Activated T-cell treated with anti-CD3 and anti-CD28 coated beads, Interleukin-2, amount 50 U/mL, for 24 hours (primary cell): ENCODE measurements around the gene CXorf51B.
"Not testable (repeated sequence)": the region's sequence is repeated elsewhere in the genome, so short reads cannot be mapped to it uniquely, and the experiment has no call there.

Experiments used
- DNase-seq: peaks from one replicate; pipeline ENCODE4 v3.0.0-alpha.2; 2020
- H3K27ac Mint-ChIP-seq: 2 replicates; pipeline ENCODE4 v1.8.0; 2020; ENCODE audit warnings: mild to moderate bottlenecking, mixed read lengths
- H3K27me3 Mint-ChIP-seq: 2 replicates; pipeline ENCODE4 v1.8.0; 2020; ENCODE audit warnings: mixed read lengths
- H3K36me3 Mint-ChIP-seq: 2 replicates; pipeline ENCODE4 v1.8.0; 2020; ENCODE audit warnings: low read depth, mixed read lengths
- H3K4me1 Mint-ChIP-seq: 2 replicates; pipeline ENCODE4 v1.8.0; 2020; ENCODE audit warnings: low read depth, mixed read lengths
- H3K4me3 Mint-ChIP-seq: 2 replicates; pipeline ENCODE4 v1.8.0; 2020; ENCODE audit warnings: mild to moderate bottlenecking, moderate library complexity, mixed read lengths
- H3K9me3 Mint-ChIP-seq: 2 replicates; pipeline ENCODE4 v1.8.0; 2020; ENCODE audit warnings: mixed read lengths

The CXorf51B gene

DNA sequence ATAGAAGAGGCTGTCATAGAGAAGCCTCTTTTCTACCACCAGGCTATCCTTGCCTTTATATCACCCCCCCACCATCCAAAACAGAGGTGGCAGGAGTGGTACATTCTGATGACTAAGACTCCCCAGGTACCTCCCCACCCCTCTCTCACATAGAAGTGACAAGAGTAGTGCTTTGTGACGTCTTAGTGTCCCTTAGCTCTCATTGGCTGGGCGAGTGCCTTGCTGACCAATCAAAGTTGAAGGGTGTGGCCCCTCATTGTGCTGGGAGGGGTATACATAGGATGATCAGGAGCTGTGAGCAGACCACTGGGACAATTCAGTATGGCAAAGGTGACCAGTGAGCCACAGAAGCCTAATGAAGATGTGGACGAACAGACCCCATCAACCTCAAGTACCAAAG is at the start of gene CXorf51B:
Gene CXorf51B, plus strand, starts transcription at position 301 of the 400 bp plus-strand sequence. Its CDS starts 21 bp downstream, at position 322.
- not testable (repeated sequence) for H3K9me3 Mint-ChIP-seq, H3K4me3 Mint-ChIP-seq, DNase-seq, H3K27ac Mint-ChIP-seq, H3K4me1 Mint-ChIP-seq, H3K36me3 Mint-ChIP-seq, H3K27me3 Mint-ChIP-seq

DNA sequence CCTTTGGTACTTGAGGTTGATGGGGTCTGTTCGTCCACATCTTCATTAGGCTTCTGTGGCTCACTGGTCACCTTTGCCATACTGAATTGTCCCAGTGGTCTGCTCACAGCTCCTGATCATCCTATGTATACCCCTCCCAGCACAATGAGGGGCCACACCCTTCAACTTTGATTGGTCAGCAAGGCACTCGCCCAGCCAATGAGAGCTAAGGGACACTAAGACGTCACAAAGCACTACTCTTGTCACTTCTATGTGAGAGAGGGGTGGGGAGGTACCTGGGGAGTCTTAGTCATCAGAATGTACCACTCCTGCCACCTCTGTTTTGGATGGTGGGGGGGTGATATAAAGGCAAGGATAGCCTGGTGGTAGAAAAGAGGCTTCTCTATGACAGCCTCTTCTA is 5.1 kb downstream of the CXorf51B start, which contains the start of gene CXorf51A:
Gene CXorf51A, minus strand, starts transcription at position 101 of the 400 bp plus-strand sequence. Its CDS starts 21 bp downstream, at position 80.
- H3K4me3 Mint-ChIP-seq, H3K27ac Mint-ChIP-seq, H3K9me3 Mint-ChIP-seq, H3K27me3 Mint-ChIP-seq, DNase-seq, H3K36me3 Mint-ChIP-seq, H3K4me1 Mint-ChIP-seq: not testable (repeated sequence)

DNA sequence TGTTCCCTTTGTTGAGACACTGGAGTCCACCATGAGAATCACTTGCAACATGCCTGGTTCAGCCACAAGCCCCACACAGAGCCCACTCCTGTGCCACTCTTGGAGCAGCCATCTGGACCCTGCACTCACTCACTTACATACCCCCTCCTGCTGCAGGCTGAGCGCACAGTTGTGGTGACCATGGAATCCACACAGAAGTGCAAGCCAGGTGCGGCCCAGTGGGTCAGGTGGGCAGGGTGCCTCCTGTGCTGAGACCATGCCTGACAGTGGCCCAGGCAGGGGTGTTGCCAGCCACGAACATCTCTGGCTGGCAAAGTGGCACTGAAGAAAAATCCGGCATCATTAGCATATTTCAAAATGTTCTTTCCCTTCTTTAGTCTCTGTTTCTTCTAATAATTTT is 22.4 kb downstream of the CXorf51B start:
- peaks cover 5% of the 10 kb centered on the region for H3K27me3 Mint-ChIP-seq
- no peak overlapping the region for H3K4me3 Mint-ChIP-seq
- no peaks in the 10 kb centered on the region for H3K36me3 Mint-ChIP-seq
- no peaks in the 10 kb centered on the region for H3K4me1 Mint-ChIP-seq
- no peaks in the 10 kb centered on the region for H3K9me3 Mint-ChIP-seq
- no peak for DNase-seq
- H3K27ac Mint-ChIP-seq = no peak overlapping the region

DNA sequence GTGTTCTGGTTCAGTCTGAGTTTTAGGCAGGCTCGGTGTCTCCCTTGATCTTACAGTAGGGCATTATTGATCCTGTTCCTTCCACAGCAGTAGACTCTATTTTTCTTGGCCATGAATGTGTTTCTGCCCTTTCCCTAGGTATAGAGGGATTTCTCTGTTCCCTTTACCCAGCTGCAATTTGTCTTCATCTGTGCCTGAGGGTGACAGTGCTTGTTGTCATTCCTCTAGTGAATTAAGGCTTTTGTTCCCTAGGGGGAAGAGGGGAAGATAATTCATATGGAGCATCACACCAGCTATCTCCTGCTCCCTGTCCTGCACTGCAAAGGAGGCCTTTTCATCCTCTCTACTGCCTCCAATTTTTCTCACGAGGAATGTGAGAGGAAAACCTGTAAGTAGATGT is 44.7 kb downstream of the CXorf51B start:
- Mint-ChIP-seq H3K27me3 (peaks cover 4% of the 10 kb centered on the region), H3K9me3 (no peaks in the 10 kb centered on the region), H3K4me1 (no peaks in the 10 kb centered on the region), H3K4me3 (no peak overlapping the region), H3K36me3 (no peaks in the 10 kb centered on the region), H3K27ac (no peak overlapping the region)
- DNase-seq = no peak
